ENCODE data around the gene SHCBP1.

SHCBP1 gene

GRCh38 chr16:46621934-46622676 is 926 bp upstream of the SHCBP1 start:
- TF ChIP-seq, protein P1, sequence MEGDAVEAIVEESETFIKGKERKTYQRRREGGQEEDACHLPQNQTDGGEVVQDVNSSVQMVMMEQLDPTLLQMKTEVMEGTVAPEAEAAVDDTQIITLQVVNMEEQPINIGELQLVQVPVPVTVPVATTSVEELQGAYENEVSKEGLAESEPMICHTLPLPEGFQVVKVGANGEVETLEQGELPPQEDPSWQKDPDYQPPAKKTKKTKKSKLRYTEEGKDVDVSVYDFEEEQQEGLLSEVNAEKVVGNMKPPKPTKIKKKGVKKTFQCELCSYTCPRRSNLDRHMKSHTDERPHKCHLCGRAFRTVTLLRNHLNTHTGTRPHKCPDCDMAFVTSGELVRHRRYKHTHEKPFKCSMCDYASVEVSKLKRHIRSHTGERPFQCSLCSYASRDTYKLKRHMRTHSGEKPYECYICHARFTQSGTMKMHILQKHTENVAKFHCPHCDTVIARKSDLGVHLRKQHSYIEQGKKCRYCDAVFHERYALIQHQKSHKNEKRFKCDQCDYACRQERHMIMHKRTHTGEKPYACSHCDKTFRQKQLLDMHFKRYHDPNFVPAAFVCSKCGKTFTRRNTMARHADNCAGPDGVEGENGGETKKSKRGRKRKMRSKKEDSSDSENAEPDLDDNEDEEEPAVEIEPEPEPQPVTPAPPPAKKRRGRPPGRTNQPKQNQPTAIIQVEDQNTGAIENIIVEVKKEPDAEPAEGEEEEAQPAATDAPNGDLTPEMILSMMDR (IDR thresholded peaks at IDR 0.05; ENCODE audit: insufficient read depth, missing control alignments) = no peak
- no peak for DNase-seq (ENCODE audit: insufficient read length, low spot score)
- FAIRE-seq = no peak

GRCh38 chr16:46620266-46621005 is 743 bp downstream of the SHCBP1 start:
- TF ChIP-seq, protein P1 (IDR thresholded peaks at IDR 0.05; ENCODE audit: insufficient read depth, missing control alignments) = no peak
- no peak for FAIRE-seq
- DNase-seq (ENCODE audit: insufficient read length, low spot score) = no peak

- FAIRE-seq (no peak), DNase-seq (ENCODE audit: insufficient read length, low spot score) (no peak)
- TF ChIP-seq, protein P1 (IDR thresholded peaks at IDR 0.05; ENCODE audit: insufficient read depth, missing control alignments) = no peak
Observed at GRCh38 chr16:46618516-46618915, 2.7 kb downstream of the SHCBP1 start.

DNA sequence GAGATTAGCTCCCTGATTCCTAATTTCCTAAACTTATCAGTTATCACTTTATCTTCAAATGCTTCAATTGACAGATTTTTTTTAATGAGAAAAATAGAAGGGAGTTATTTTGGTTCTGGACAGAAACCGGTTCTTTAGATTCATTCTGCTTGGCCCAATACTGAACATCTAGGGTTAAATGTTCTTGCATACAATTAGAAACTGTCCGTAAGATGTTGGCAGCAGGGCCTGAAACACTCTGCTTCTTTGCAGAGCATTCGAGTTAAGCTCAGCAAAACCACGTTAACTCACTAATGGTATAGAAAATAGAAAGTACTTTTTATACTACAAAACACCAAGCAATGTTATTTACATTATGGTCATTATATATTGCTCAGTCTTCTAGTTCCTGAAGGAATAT is 7.2 kb downstream of the SHCBP1 start:
- TF ChIP-seq, protein P1 (IDR thresholded peaks at IDR 0.05; ENCODE audit: insufficient read depth, missing control alignments) = no peak
- FAIRE-seq = no peak
- DNase-seq (ENCODE audit: insufficient read length, low spot score) = no peak

GRCh38 chr16:46613352-46613751 is 7.8 kb downstream of the SHCBP1 start:
- TF ChIP-seq, protein P1 (IDR thresholded peaks at IDR 0.05; ENCODE audit: insufficient read depth, missing control alignments) = no peak
- no peak for FAIRE-seq
- DNase-seq (ENCODE audit: insufficient read length, low spot score) = no peak

DNA sequence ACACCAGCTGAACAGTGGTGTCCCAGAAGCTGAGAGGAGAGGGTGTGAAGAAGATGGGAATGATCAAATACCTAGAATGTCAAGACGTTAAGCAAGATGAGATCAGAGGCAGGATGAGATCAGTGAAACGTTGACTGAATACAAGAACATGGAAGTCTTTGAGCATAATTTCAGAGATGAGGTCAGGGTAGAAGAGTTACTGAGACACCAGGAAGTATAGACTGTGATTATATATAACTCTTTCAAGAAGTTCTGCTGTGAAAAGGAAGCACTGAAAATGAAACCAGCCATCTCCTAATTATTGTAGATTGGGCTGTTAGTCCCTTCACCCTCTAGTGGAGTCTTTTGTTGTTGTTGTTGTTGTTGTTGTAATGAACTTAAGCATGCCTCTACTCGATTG is 9.1 kb downstream of the SHCBP1 start:
- no peak for DNase-seq (ENCODE audit: insufficient read length, low spot score)
- no peak for FAIRE-seq
- TF ChIP-seq, protein P1 (IDR thresholded peaks at IDR 0.05; ENCODE audit: insufficient read depth, missing control alignments) = no peak

DNA sequence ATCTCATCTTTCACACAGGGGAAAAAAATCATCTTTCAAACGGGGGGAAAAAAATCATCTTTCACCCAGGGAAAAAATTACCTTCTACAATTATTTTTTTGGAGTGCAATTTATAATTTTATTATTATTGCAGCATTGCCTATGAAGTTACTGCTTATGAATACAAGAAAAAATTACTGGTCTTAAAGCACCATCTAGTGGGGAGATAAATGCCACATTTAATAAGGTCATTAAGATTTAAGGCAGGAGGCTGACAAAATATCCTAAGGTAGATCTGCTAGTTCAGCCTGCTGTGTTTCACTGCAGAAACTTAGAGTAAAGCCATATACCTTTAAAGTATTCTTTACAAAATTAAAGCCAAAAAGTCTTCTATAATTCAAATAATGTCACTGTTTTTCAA is 13.7 kb downstream of the SHCBP1 start:
- FAIRE-seq (no peak), DNase-seq (ENCODE audit: insufficient read length, low spot score) (no peak)
- TF ChIP-seq, protein P1 (IDR thresholded peaks at IDR 0.05; ENCODE audit: insufficient read depth, missing control alignments) = peak; percentile 56

Data from D721Med (cell line).